H1 (cell line): Measurements from ENCODE around the gene ASCL5. TPM values are rescaled to one million over a fixed set of nuclear protein-coding genes. Genes with fewer than 3 reads are reported as not detected.
A peak's percentile ranks its signal among the peaks of the same experiment; 100 is the strongest.

ENCODE experiments used
- CTCF ChIA-PET: fragments of 300-600 bp; sonication (Branson Sonifier 250); formaldehyde crosslinking; loops from one replicate; lab custom pipeline; 2021; ENCODE audit not compliant: partially characterized antibody; lab: Charles Lee
- POLR2A ChIA-PET: fragments of 300-600 bp; sonication (Branson Sonifier 250); formaldehyde crosslinking; loops from one replicate; lab custom pipeline; 2021; ENCODE audit warnings: inconsistent platforms; ENCODE audit not compliant: partially characterized antibody; lab: Charles Lee
- DNase-seq, 2 experiments: peaks; one replicate each; pipeline versions ENCODE4 v3.0.0 to v3.0.0-alpha.2; 2010 to 2022; ENCODE audit warnings: low spot score in 2 of 2, low read depth in 1 of 2, mixed read lengths in 1 of 2
- FAIRE-seq: peaks from 2 replicates; lab custom pipeline; 2011; peaks lifted over from hg19 to GRCh38; lab: Jason Lieb, UNC
- H2AFZ ChIP-seq: 2 replicates; pipeline ENCODE4 v1.8.1; 2012; ENCODE audit warnings: low read length, inconsistent platforms
- H2AK5ac ChIP-seq: 2 replicates; pipeline ENCODE4 v1.6.1; 2013; ENCODE audit warnings: low read depth, low read length
- H2BK120ac ChIP-seq: replicated peaks from 2 replicates; pipeline ENCODE3; 2013; ENCODE audit warnings: low read depth, low read length, inconsistent platforms
- H2BK12ac ChIP-seq: 2 replicates; pipeline ENCODE4 v1.6.1; 2013; ENCODE audit warnings: low read depth, low read length
- H2BK15ac ChIP-seq: 2 replicates; pipeline ENCODE4 v1.6.1; 2013; ENCODE audit warnings: low read length
- H2BK20ac ChIP-seq: 2 replicates; pipeline ENCODE4 v1.6.1; 2013; ENCODE audit warnings: low read length
- H2BK5ac ChIP-seq: 2 replicates; pipeline ENCODE4 v1.6.1; 2013; ENCODE audit warnings: low read depth, low read length
- H3K14ac ChIP-seq: 2 replicates; pipeline ENCODE4 v1.6.1; 2013; ENCODE audit warnings: inconsistent platforms; ENCODE audit not compliant: insufficient read length
- H3K18ac ChIP-seq: 2 replicates; pipeline ENCODE4 v1.6.1; 2013; ENCODE audit warnings: low read length; ENCODE audit errors: extremely low read depth
- H3K23ac ChIP-seq: 2 replicates; pipeline ENCODE4 v1.6.1; 2013; ENCODE audit warnings: inconsistent platforms; ENCODE audit not compliant: insufficient read length
- H3K23me2 ChIP-seq: 2 replicates; pipeline ENCODE4 v1.6.1; 2013; ENCODE audit warnings: low read depth, low read length
- H3K27ac ChIP-seq: 2 replicates; pipeline ENCODE4 v1.6.1; 2011; ENCODE audit warnings: low read depth, low read length, inconsistent platforms
- H3K27me3 ChIP-seq, 4 experiments: replicated peaks in 1 of 4; 1 replicate in 1 of 4; 2 replicates in 3 of 4; pipeline versions ENCODE4 v1.6.1 to v1.8.1; 2011 to 2013; ENCODE audit warnings: low read length in 3 of 4, mild to moderate bottlenecking in 3 of 4, inconsistent platforms in 2 of 4, mixed read lengths in 2 of 4, moderate library complexity in 1 of 4; ENCODE audit not compliant: control insufficient read depth in 3 of 4, insufficient read depth in 3 of 4; ENCODE audit errors: extremely low read depth in 1 of 4
- H3K36me3 ChIP-seq, 4 experiments: 2 replicates each; pipeline versions ENCODE4 v1.6.1 to v1.8.1; 2011 to 2013; ENCODE audit warnings: mild to moderate bottlenecking in 4 of 4, low read length in 3 of 4, moderate library complexity in 2 of 4, control low read depth in 1 of 4, inconsistent platforms in 1 of 4; ENCODE audit not compliant: insufficient read depth in 4 of 4, control insufficient read depth in 2 of 4
- H3K4ac ChIP-seq: replicated peaks from 2 replicates; pipeline ENCODE3; 2013; ENCODE audit warnings: low read length, low read depth, mixed read lengths, inconsistent platforms; ENCODE audit not compliant: insufficient read length
- H3K4me1 ChIP-seq, 4 experiments: replicated peaks in 1 of 4; 1 replicate in 1 of 4; 2 replicates in 3 of 4; pipeline versions ENCODE4 v1.6.1 to v1.8.1; 2011 to 2013; ENCODE audit warnings: low read length in 3 of 4, inconsistent platforms in 2 of 4, mixed read lengths in 1 of 4; ENCODE audit not compliant: insufficient read depth in 4 of 4, control insufficient read depth in 3 of 4
- H3K4me2 ChIP-seq, 2 experiments: 2 replicates each; pipeline versions ENCODE4 v1.6.1 to v1.8.1; 2011 to 2013; ENCODE audit warnings: low read depth in 2 of 2, low read length in 2 of 2, control low read depth in 1 of 2, inconsistent platforms in 1 of 2, mild to moderate bottlenecking in 1 of 2; ENCODE audit not compliant: insufficient read depth in 1 of 2
- H3K4me3 ChIP-seq, 4 experiments: fragments of 200-600, 300-600 bp in 1 of 4; sonication (generic), shearing (Covaris generic), sonication (Bioruptor Twin) in 1 of 4; 2 replicates each; pipeline versions ENCODE4 v1.5.1 to v1.8.1; 2011 to 2016; ENCODE audit warnings: low read length in 4 of 4, low read depth in 3 of 4, control low read depth in 2 of 4, inconsistent platforms in 2 of 4, mild to moderate bottlenecking in 2 of 4, mixed read lengths in 1 of 4, moderate library complexity in 1 of 4; ENCODE audit not compliant: insufficient read depth in 2 of 4; ENCODE audit errors: extremely low read depth in 1 of 4
- H3K56ac ChIP-seq: replicated peaks from 2 replicates; pipeline ENCODE3; 2013; ENCODE audit warnings: low read depth, mild to moderate bottlenecking, mixed read lengths, low read length, inconsistent platforms; ENCODE audit not compliant: insufficient read length
- H3K79me1 ChIP-seq: 2 replicates; pipeline ENCODE4 v1.6.1; 2013; ENCODE audit warnings: low read depth, low read length, control low read depth
- H3K79me2 ChIP-seq, 2 experiments: 2 replicates each; pipeline versions ENCODE4 v1.6.1 to v1.8.1; 2012 to 2013; ENCODE audit warnings: low read length in 2 of 2, mild to moderate bottlenecking in 2 of 2, inconsistent platforms in 1 of 2; ENCODE audit not compliant: insufficient read depth in 2 of 2, control insufficient read depth in 1 of 2
- H3K9ac ChIP-seq, 4 experiments: replicated peaks in 1 of 4; 1 replicate in 1 of 4; 2 replicates in 3 of 4; pipeline versions ENCODE4 v1.6.1 to v1.8.1; 2011 to 2013; ENCODE audit warnings: low read depth in 3 of 4, low read length in 3 of 4, control low read depth in 2 of 4, mild to moderate bottlenecking in 2 of 4, moderate library complexity in 2 of 4, inconsistent platforms in 1 of 4; ENCODE audit errors: extremely low read depth in 1 of 4
- H3K9me3 ChIP-seq, 2 experiments: 2 replicates each; pipeline versions ENCODE4 v1.6.1 to v1.8.1; 2012 to 2013; ENCODE audit warnings: mild to moderate bottlenecking in 2 of 2, moderate library complexity in 2 of 2, control low read depth in 1 of 2, inconsistent platforms in 1 of 2, low read depth in 1 of 2, low read length in 1 of 2, mixed read lengths in 1 of 2; ENCODE audit not compliant: insufficient read depth in 2 of 2
- H4K20me1 ChIP-seq, 2 experiments: replicated peaks in 1 of 2; 2 replicates each; pipeline versions ENCODE3 to v1.8.1; 2011 to 2013; ENCODE audit warnings: inconsistent platforms in 2 of 2, low read length in 2 of 2, mild to moderate bottlenecking in 1 of 2; ENCODE audit not compliant: insufficient read depth in 2 of 2, control insufficient read depth in 1 of 2
- H4K5ac ChIP-seq: 2 replicates; pipeline ENCODE4 v1.6.1; 2013; ENCODE audit warnings: low read length, low read depth, mixed read lengths, inconsistent platforms; ENCODE audit not compliant: insufficient read length
- H4K8ac ChIP-seq: 2 replicates; pipeline ENCODE4 v1.8.0; 2013; ENCODE audit warnings: mild to moderate bottlenecking, moderate library complexity, low read length, inconsistent platforms; ENCODE audit not compliant: insufficient read depth; ENCODE audit errors: extremely low read depth
- H4K91ac ChIP-seq: replicated peaks from 2 replicates; pipeline ENCODE3; 2013; ENCODE audit warnings: low read length, mixed read lengths, inconsistent platforms; ENCODE audit not compliant: insufficient read length
- CEBPB ChIP-seq: IDR thresholded peaks from 2 replicates; pipeline ENCODE4 v1.6.1; 2012; ENCODE audit warnings: low read depth, low read length
- CHD2 ChIP-seq: IDR thresholded peaks from 2 replicates; pipeline ENCODE4 v1.6.1; 2012; ENCODE audit warnings: low read length, improper control_type of control experiment
- CREB1 ChIP-seq: IDR thresholded peaks from 2 replicates; pipeline ENCODE4 v1.6.1; 2012; ENCODE audit warnings: inconsistent platforms
- CTBP2 ChIP-seq: IDR thresholded peaks from 2 replicates; pipeline ENCODE4 v1.7.0; 2011; ENCODE audit warnings: borderline replicate concordance, mild to moderate bottlenecking, moderate library complexity, mixed read lengths, low read length; ENCODE audit not compliant: insufficient read depth, insufficient read length
- FOSL1 ChIP-seq: IDR thresholded peaks from 2 replicates; pipeline ENCODE4 v1.6.1; 2011; ENCODE audit warnings: mild to moderate bottlenecking, low read depth, low read length, moderate library complexity; ENCODE audit not compliant: insufficient read depth
- MAFK ChIP-seq: IDR thresholded peaks from 2 replicates; pipeline ENCODE4 v1.6.1; 2012; ENCODE audit warnings: low read depth, mild to moderate bottlenecking, improper control_type of control experiment, low read length
- PHF8 ChIP-seq: fragments of 200-600 bp; sonication (generic); conservative IDR thresholded peaks from 2 replicates; pipeline ENCODE4 v1.7.1; 2012; ENCODE audit warnings: low read depth, mild to moderate bottlenecking, inconsistent platforms, low read length, moderate library complexity
- SIN3A ChIP-seq, 2 experiments: IDR thresholded peaks in 1 of 2; conservative IDR thresholded peaks in 1 of 2; 2 replicates each; pipeline ENCODE4 v1.6.1; 2011 to 2012; ENCODE audit warnings: low read length in 2 of 2, improper control_type of control experiment in 1 of 2, low read depth in 1 of 2, mild to moderate bottlenecking in 1 of 2
- SP1 ChIP-seq: IDR thresholded peaks from 2 replicates; pipeline ENCODE4 v1.6.1; 2011; ENCODE audit warnings: low read depth, low read length
- WGBS, 2 experiments: shearing (Covaris generic) in 1 of 2; methylation state at CpG; one replicate each; pipeline versions ENCODE4 v1.1.6 to v1.1.7; 2013 to 2015; ENCODE audit warnings: low lambda C conversion rate in 2 of 2, mixed read lengths in 2 of 2, inconsistent platforms in 1 of 2, low coverage in 1 of 2, missing lambda C conversion rate in 1 of 2; ENCODE audit not compliant: insufficient replicate concordance in 2 of 2, insufficient coverage in 1 of 2, insufficient read length in 1 of 2; ENCODE audit errors: extremely low coverage in 1 of 2, missing lambda C conversion rate in 1 of 2; 5-methylcytosine and 5-hydroxymethylcytosine counted together
- polyA plus RNA-seq, 7 experiments: library from polyadenylated mRNA; depleted of rRNA in 3 of 7; stranded (reverse) in 5 of 7; unstranded in 2 of 7; fragments of >200 nt in 5 of 7; fragments of 200-250 nt in 2 of 7; gene quantifications; 1 replicate in 5 of 7; 2 replicates in 1 of 7; 4 replicates in 1 of 7; pipeline versions ENCODE4 v1.2.1 to v1.2.3, GENCODE V29; 2011 to 2013; ENCODE audit warnings: missing spikeins in 2 of 7, mixed read lengths in 2 of 7
- total RNA-seq: library from RNA; stranded (reverse); fragmentation: NEBNext Ultra II Directional; extraction: Animal tissue kit (Norgen Biotek cat#: 25700); gene quantifications from 2 replicates; pipeline ENCODE4 v1.2.1, GENCODE V29; 2021
- TF ChIP-seq, protein P1 (sequence below), 3 experiments: IDR thresholded peaks; 1 replicate in 2 of 3; 2 replicates in 1 of 3; pipeline versions ENCODE4 v1.5.1 to v1.6.1; 2011; ENCODE audit warnings: low read length in 3 of 3, mild to moderate bottlenecking in 3 of 3, inconsistent platforms in 2 of 3, low read depth in 1 of 3, moderate library complexity in 1 of 3; ENCODE audit not compliant: insufficient read depth in 1 of 3; ENCODE audit errors: control extremely low read depth in 1 of 3
- TF ChIP-seq, protein P2 (sequence below): IDR thresholded peaks from 2 replicates; pipeline ENCODE4 v1.6.1; 2011; ENCODE audit warnings: low read depth, mild to moderate bottlenecking, low read length; ENCODE audit not compliant: insufficient read depth

ASCL5 gene
- total and polyA plus RNA-seq, 2 of the 8 experiments (the other 6 are each of a cell fraction or from before 2014, with no cell fraction given), result 0.29 to 0.41 TPM

DNA sequence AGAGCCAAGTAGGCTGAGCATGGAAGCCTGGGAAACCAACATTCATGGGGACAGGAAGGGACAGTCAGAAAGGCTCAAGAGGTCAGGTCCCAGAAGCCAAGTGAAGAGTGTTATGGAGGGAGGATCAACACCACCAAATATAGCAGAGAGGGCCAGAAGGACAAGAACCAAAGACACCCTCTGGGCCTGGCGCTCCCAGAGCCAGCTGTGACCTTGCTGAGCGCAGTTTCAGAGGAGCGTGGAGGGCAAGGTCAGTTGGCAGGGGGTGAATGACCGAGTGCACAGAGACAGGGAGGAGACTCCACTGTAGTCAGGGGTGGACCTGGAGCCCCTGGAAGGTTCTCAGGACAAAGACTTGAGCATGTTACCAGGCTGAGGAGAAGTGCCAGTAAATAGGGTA, 4.4 kb upstream of the ASCL5 start:
- Histone ChIP-seq H3K4me3 (no peak overlapping the region), H3K23ac (no peak overlapping the region), H3K4me1 (peaks cover 3 to 11% (median 9%) of the 10 kb centered on the region in 4 experiments), H4K8ac (peak overlapping the region; percentile 20; the same call in 1 of the 2 replicates), H3K14ac (no peak overlapping the region), H3K56ac (no peak overlapping the region), H3K79me2 (no peaks in the 10 kb centered on the region), H3K4ac (no peak overlapping the region), H3K79me1 (no peaks in the 10 kb centered on the region; the same call in 1 of the 2 replicates), H4K20me1 (peaks cover 0 to 5% of the 10 kb centered on the region in 2 experiments), H4K5ac (no peak overlapping the region), H2BK5ac (no peak overlapping the region), H4K91ac (no peak overlapping the region), H3K27me3 (no peaks in the 10 kb centered on the region; a peak in 1 of 7 replicates), H2BK20ac (no peak overlapping the region), H2AK5ac (no peak overlapping the region), H3K36me3 (peaks cover under 1 to 22% (median 6%) of the 10 kb centered on the region in 4 experiments), H2BK120ac (no peak overlapping the region), H3K9me3 (no peaks in the 10 kb centered on the region), H2AFZ (no peak overlapping the region), H3K9ac (no peak overlapping the region), H2BK15ac (no peak overlapping the region), H3K23me2 (no peaks in the 10 kb centered on the region), H3K18ac (no peak overlapping the region), H3K4me2 (no peak overlapping the region), H3K27ac (no peak overlapping the region), H2BK12ac (no peak overlapping the region)
- CTCF ChIA-PET, result interaction anchor here (0.9 kb wide), 1 partner anchor 12 kb away, joined by 3 read pairs; no protein-coding TSS in a partner anchor
- WGBS, 2 experiments, result 81% methylated on average over 4 of the region's 4 CpGs; no CpG with 5 or more reads in 1 of the 2 experiments
- no peak for DNase-seq
- POLR2A ChIA-PET, result no interaction called here
- FAIRE-seq, result no peak
- no peak for TF ChIP-seq CHD2
- no peak for TF ChIP-seq CTBP2
- no peak for TF ChIP-seq CREB1
- TF ChIP-seq, protein P1, sequence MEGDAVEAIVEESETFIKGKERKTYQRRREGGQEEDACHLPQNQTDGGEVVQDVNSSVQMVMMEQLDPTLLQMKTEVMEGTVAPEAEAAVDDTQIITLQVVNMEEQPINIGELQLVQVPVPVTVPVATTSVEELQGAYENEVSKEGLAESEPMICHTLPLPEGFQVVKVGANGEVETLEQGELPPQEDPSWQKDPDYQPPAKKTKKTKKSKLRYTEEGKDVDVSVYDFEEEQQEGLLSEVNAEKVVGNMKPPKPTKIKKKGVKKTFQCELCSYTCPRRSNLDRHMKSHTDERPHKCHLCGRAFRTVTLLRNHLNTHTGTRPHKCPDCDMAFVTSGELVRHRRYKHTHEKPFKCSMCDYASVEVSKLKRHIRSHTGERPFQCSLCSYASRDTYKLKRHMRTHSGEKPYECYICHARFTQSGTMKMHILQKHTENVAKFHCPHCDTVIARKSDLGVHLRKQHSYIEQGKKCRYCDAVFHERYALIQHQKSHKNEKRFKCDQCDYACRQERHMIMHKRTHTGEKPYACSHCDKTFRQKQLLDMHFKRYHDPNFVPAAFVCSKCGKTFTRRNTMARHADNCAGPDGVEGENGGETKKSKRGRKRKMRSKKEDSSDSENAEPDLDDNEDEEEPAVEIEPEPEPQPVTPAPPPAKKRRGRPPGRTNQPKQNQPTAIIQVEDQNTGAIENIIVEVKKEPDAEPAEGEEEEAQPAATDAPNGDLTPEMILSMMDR (IDR thresholded peaks at IDR 0.05; ENCODE audit: control extremely low read depth in 1 of 3, insufficient read depth in 1 of 3, low read depth in 1 of 3, low read length in 3 of 3), result no peak
- TF ChIP-seq FOSL1, result no peak
- no peak for TF ChIP-seq CEBPB
- TF ChIP-seq MAFK, result no peak
- no peak for TF ChIP-seq SP1
- TF ChIP-seq SIN3A (conservative IDR thresholded peaks at IDR 0.05 in 1 of 2, IDR thresholded peaks at IDR 0.05 in 1 of 2; ENCODE audit: low read depth in 1 of 2, low read length in 2 of 2), result no peak
- TF ChIP-seq PHF8, result no peak
- TF ChIP-seq, protein P2, sequence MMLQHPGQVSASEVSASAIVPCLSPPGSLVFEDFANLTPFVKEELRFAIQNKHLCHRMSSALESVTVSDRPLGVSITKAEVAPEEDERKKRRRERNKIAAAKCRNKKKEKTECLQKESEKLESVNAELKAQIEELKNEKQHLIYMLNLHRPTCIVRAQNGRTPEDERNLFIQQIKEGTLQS, result no peak
